Epithelial cell of esophagus (primary cell): ENCODE data around the gene C6orf89.

ENCODE experiments used
- DNase-seq: peaks from one replicate; pipeline ENCODE4 v3.0.0; 2010; ENCODE audit warnings: low read depth
- H3K4me3 ChIP-seq: 2 replicates; pipeline ENCODE4 v1.5.1; 2011; ENCODE audit warnings: mild to moderate bottlenecking, low read length, control low read depth
- CTCF ChIP-seq: IDR thresholded peaks from 2 replicates; pipeline ENCODE4 v1.5.1; 2011; ENCODE audit warnings: low read depth, mild to moderate bottlenecking, low read length, control low read depth, inconsistent platforms; ENCODE audit not compliant: insufficient read depth; ENCODE audit errors: missing control alignments

C6orf89 gene

DNA sequence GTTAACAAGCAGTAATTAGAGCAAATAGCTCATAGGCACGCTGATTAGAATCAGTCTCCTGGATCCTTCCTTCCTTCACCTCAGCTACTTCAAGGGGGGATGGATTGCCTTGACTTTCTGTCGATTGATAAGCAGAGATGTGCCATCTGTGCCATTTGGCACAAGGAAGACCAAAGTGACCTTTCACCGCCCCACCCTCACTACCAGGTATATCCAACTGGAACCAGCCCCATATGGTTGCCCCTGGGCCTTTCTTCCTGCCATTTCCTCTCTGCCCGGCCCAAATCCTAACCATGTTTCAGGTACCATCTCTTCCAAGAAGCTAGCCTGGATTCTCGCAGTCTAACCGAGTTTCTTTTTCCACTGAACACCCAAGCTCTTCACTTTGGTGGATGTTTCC is 37.8 kb upstream of the C6orf89 start:
- no peak overlapping the region for H3K4me3 ChIP-seq
- no peak for TF ChIP-seq CTCF
- no peak for DNase-seq

DNA sequence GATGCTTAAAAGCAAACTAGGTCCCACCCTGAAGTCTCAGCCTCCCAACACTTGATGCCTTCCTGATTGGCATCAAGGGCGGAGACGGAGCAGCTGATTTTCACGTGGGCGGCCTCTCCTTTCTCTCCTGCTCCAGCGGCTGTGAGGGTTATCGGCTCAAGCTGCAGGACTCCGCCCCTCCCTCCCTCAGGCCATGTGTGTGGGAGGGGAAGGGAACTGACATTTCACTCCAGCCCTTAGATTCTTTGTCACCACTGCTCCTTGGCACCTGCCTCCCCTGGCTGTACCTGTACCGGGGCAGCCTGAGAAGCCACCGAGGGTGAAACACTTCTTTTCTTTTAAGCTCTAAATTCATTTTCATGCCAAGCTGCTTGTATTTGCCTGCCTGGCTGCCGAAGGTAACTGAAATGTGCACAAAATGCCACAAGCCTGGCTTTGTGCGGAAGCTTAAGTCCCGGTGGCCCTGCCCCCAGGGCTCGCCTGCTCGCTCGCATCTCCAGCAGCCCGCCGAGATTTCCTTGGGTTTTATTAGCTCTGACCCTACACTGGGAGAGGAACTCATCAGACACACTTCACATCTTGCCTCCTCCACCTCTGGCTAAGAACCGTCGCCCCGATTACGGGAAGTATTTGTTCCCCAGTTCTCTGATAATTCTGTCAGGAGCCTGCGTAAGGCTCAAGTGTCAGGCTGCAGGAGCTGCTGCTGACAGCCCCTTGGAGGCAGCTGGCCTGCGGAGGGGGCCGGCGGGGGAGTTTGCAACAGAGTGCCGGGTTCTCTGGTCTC is 36.9 kb upstream of the C6orf89 start:
- DNase-seq, result peak; percentile 61
- H3K4me3 ChIP-seq, result no peak overlapping the region
- TF ChIP-seq CTCF, result no peak

GRCh38 chr6:36850021-36850420 is 35.7 kb upstream of the C6orf89 start:
- H3K4me3 ChIP-seq, result no peak overlapping the region
- TF ChIP-seq CTCF, result no peak
- DNase-seq, result no peak

DNA sequence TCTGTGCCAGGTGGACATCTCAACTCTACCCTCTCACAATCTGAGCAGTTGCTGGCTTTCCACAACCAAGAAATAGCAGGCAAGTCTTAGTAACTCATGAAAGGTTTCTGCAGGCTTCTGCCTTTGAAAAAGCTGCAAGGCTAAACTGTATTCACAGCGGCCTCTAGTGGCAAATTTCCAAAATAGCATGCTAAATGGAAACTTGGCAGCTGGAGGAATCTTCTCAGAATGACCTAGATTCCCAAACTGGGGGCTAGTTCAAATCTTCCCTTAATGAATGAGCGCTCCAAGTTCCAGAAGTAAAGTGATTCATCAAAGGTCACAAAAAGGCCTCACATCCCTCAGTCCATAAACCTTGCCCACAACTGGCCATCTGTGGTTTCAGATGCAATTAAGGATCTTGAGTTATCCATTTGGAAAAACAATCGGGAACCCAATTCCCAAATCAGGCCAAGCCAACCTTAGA is 34.6 kb upstream of the C6orf89 start:
- TF ChIP-seq CTCF, result peak; percentile 86
- no peak overlapping the region for H3K4me3 ChIP-seq
- peak; percentile 72 for DNase-seq

DNA sequence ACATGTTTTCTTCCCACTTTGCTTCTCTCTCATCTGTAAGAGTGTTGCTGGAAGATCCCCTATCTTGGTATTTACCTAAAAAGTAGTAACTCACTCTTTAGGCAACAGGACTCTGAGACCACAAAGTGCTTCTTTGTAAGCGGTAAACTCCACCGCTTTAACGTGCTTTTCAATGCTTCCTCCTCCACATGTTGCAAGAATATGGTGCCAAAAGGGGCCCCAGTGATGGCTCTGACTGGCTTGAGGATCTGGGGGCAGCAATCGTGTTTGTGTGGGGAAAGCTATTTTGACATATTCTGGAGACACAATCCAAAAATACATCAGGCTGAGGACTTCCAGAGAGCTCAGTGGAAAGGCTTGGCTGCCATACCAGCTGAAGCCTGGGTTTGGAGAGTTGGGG is 34.1 kb upstream of the C6orf89 start:
- no peak for DNase-seq
- TF ChIP-seq CTCF, result no peak
- no peak overlapping the region for H3K4me3 ChIP-seq

- H3K4me3 ChIP-seq, result no peak overlapping the region
- no peak for TF ChIP-seq CTCF
- DNase-seq, result peak; percentile 72
Measured at GRCh38 chr6:36852481-36853147, 33.1 kb upstream of the C6orf89 start.
